ENCODE measurements around the gene ZMYND15. TPM values are rescaled to one million over a fixed set of nuclear protein-coding genes. Genes with fewer than 3 reads are reported as not detected.

The ZMYND15 gene
- total RNA-seq, 1 donor from 2014 or later, result 0.70 TPM

DNA sequence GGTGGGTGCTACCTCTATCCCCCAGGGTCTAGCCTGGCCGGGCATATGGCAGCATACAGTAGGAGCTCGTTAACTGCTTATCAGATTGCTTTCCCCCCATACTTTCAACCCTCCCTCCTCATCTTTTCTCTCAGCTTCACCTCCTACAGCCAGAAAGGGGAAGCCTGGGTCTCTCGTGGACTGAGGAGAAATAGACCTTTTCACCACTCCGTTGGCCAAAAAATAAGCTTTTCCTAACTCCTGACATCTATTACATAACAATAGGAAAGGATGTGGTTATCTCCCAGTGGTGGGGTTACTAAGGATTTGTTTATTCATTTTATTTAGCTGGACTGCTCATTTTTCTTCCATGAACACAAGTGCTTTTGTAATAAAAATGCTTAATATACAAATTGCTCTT, 9.1 kb downstream of the ZMYND15 start:
- TF ChIP-seq, protein P1, sequence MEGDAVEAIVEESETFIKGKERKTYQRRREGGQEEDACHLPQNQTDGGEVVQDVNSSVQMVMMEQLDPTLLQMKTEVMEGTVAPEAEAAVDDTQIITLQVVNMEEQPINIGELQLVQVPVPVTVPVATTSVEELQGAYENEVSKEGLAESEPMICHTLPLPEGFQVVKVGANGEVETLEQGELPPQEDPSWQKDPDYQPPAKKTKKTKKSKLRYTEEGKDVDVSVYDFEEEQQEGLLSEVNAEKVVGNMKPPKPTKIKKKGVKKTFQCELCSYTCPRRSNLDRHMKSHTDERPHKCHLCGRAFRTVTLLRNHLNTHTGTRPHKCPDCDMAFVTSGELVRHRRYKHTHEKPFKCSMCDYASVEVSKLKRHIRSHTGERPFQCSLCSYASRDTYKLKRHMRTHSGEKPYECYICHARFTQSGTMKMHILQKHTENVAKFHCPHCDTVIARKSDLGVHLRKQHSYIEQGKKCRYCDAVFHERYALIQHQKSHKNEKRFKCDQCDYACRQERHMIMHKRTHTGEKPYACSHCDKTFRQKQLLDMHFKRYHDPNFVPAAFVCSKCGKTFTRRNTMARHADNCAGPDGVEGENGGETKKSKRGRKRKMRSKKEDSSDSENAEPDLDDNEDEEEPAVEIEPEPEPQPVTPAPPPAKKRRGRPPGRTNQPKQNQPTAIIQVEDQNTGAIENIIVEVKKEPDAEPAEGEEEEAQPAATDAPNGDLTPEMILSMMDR (conservative IDR thresholded peaks at IDR 0.05), result no peak
- H3K27ac Mint-ChIP-seq, result no peak overlapping the region
- H3K4me1 Mint-ChIP-seq (ENCODE audit: unreplicated experiment), result peaks cover 4% of the 10 kb centered on the region
- peaks cover 73% of the 10 kb centered on the region for H3K27me3 Mint-ChIP-seq
- no peaks in the 10 kb centered on the region for H3K36me3 Mint-ChIP-seq
- no peak overlapping the region for H3K4me3 Mint-ChIP-seq
- DNase-seq (ENCODE audit: extremely low spot score, unreplicated experiment), result no peak
- H3K9me3 Mint-ChIP-seq, result no peaks in the 10 kb centered on the region

DNA sequence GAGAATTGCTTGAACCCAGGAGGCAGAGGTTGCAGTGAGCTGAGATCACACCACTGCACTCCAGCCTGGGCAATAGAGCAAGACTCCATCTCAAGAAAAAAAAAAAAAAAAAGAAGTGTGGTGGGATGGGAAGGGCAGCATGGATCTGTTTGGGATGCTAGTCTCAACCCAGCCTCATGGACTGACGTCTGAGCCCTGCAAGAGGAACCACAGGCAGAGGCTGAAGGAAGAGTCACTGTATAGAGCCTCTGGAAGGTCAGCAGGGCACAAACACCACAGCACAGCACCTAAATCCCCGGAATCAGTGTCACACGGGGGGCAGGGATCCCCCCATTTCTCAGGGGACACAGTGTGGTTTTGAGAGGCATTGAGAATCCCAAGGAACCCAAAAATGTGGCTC, 11.0 kb downstream of the ZMYND15 start:
- Mint-ChIP-seq H3K4me3 (no peak overlapping the region), H3K36me3 (no peaks in the 10 kb centered on the region), H3K4me1 (ENCODE audit: unreplicated experiment) (no peaks in the 10 kb centered on the region), H3K27ac (no peak overlapping the region), H3K9me3 (no peaks in the 10 kb centered on the region), H3K27me3 (peaks cover 68% of the 10 kb centered on the region)
- TF ChIP-seq, protein P1 (conservative IDR thresholded peaks at IDR 0.05), result no peak
- DNase-seq (ENCODE audit: extremely low spot score, unreplicated experiment), result no peak

DNA sequence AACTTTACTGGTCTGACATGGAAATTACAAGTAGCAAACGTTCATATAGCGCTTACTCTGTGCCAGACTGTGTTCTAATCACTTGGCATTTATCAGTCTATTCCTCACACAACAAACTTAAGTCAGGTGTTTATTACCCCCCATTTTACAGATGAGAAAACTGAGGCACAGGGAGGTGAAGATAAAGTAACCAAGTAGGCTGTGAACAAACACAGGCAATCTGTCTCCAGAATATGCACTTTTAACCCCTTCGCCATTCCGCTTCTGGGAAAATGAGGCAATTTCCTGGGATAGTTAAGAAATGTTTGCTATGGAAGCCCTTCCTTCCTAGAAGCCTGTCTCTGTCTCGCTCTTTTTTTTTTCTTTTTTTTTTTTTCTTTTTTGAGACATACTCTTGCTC, 12.3 kb downstream of the ZMYND15 start:
- H3K27me3 Mint-ChIP-seq, result peaks cover 58% of the 10 kb centered on the region

DNA sequence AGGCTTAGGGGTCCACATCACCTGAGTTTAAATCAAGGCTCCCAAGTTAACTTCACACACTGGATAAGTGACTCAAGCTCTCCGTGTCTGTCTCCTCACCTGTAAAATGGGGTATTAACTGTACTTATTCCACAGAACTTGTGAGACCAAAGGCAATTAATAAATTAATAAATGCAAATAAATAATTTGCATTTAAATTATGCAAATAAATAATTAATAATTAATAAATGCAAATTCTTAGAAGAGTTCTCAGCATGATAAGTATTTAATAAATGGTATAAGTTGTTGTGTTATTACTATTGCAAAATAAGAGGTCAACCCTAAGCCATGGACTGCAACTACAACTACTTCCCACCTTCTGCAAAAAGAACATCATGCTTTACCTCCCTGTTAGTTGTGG, 13.8 kb downstream of the ZMYND15 start:
- no peaks in the 10 kb centered on the region for H3K36me3 Mint-ChIP-seq
- H3K9me3 Mint-ChIP-seq, result no peaks in the 10 kb centered on the region
- H3K4me1 Mint-ChIP-seq (ENCODE audit: unreplicated experiment), result no peaks in the 10 kb centered on the region
- no peak overlapping the region for H3K4me3 Mint-ChIP-seq
- no peak overlapping the region for H3K27ac Mint-ChIP-seq
- peaks cover 59% of the 10 kb centered on the region for H3K27me3 Mint-ChIP-seq
- TF ChIP-seq, protein P1 (conservative IDR thresholded peaks at IDR 0.05), result no peak
- no peak for DNase-seq (ENCODE audit: extremely low spot score, unreplicated experiment)

More for the DNA sequence above, 12.3 kb downstream of the ZMYND15 start:
- H3K27ac Mint-ChIP-seq, result no peak overlapping the region
- no peaks in the 10 kb centered on the region for H3K4me1 Mint-ChIP-seq (ENCODE audit: unreplicated experiment)
- H3K36me3 Mint-ChIP-seq, result no peaks in the 10 kb centered on the region
- H3K4me3 Mint-ChIP-seq, result no peak overlapping the region
- no peak for DNase-seq (ENCODE audit: extremely low spot score, unreplicated experiment)
- H3K9me3 Mint-ChIP-seq, result no peaks in the 10 kb centered on the region
- TF ChIP-seq, protein P1 (conservative IDR thresholded peaks at IDR 0.05), result no peak

DNA sequence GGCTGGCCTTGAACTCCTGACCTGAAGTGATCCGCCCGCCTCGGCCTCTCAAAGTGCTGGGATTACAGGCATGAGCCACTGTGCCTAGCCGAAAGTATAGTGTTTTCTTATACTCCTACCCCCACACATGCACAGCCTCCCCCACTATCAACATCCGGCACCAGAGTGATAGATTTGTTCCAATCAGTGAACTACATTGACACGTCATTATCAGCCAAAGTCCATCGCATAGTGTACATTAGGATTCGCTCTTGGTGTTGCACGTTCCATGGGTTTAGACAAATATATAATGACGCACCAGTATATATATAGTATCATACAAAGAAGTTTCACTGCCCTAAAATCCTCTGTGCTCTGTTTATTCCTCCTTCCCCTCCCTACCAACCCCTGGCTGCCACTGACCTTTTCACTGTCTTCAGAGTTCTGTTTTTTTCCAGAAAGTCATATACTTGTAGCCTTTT, 20.2 kb downstream of the ZMYND15 start:
- Mint-ChIP-seq H3K36me3 (no peaks in the 10 kb centered on the region), H3K27ac (no peak overlapping the region), H3K27me3 (peaks cover 38% of the 10 kb centered on the region), H3K4me3 (no peak overlapping the region), H3K4me1 (ENCODE audit: unreplicated experiment) (no peaks in the 10 kb centered on the region), H3K9me3 (no peaks in the 10 kb centered on the region)
- TF ChIP-seq, protein P1 (conservative IDR thresholded peaks at IDR 0.05), result no peak
- DNase-seq (ENCODE audit: extremely low spot score, unreplicated experiment), result no peak

DNA sequence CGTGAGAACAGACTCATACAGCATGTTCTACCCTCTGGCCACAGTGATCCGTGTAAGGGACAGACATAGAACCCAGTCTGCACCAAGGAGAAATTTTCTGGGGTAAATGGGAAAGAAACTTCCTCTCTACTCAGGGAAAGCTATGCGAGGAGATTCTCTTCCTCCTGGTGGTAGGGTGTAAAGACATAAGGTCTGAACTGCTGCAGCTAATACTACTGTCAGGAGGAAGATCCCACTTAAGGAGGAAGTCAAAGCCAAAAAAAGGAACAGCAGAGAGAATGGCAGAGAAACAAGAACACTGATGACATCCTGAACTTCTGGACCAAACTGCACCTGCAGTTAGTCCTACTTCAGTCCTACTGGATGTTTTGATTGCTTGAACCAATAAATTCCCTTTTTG, 25.0 kb downstream of the ZMYND15 start:
- TF ChIP-seq, protein P1 (conservative IDR thresholded peaks at IDR 0.05), result no peak
- no peak overlapping the region for H3K27ac Mint-ChIP-seq
- H3K36me3 Mint-ChIP-seq, result no peaks in the 10 kb centered on the region
- H3K4me1 Mint-ChIP-seq (ENCODE audit: unreplicated experiment), result no peaks in the 10 kb centered on the region
- DNase-seq (ENCODE audit: extremely low spot score, unreplicated experiment), result no peak
- no peaks in the 10 kb centered on the region for H3K9me3 Mint-ChIP-seq
- peaks cover 11% of the 10 kb centered on the region for H3K27me3 Mint-ChIP-seq
- H3K4me3 Mint-ChIP-seq, result no peak overlapping the region

Data from type B pancreatic cell (in vitro differentiated cells).